HG03039 (cell line): Measurements from ENCODE around the gene REEP1.
"Not testable (repeated sequence)": the region's sequence is repeated elsewhere in the genome, so short reads cannot be mapped to it uniquely, and the experiment has no call there.

Source experiments
- ATAC-seq: cut with Tn5 transposase; IDR thresholded peaks from one replicate; pipeline ENCODE4 v1.9.1; 2021; ENCODE audit warnings: mild to moderate bottlenecking, moderate library complexity; ENCODE audit not compliant: unreplicated experiment

REEP1 gene

GRCh38 chr2:86347401-86347800, 10.0 kb upstream of the REEP1 start:
- no peak for ATAC-seq

DNA sequence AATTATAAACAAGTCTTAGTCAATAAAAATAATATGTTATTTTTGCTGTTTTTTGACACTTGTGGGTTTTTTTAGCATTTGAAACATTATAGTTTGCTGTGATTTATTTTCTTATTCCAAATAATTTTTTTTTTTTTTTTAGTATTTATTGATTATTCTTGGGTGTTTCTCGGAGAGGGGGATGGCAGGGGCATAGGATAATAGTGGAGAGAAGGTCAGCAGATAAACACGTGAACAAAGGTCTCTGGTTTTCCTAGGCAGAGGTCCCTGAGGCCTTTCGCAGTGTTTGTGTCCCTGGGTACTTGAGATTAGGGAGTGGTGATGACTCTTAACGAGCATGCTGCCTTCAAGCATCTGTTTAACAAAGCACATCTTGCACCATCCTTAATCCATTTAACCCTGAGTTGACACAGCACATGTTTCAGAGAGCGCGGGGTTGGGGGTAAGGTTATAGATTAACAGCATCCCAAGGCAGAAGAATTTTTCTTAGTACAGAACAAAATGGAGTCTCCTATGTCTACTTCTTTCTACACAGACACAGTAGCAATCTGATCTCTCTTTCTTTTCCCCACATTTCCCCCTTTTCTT, 8.5 kb upstream of the REEP1 start:
- ATAC-seq = not testable (repeated sequence)

- ATAC-seq = no peak
Observed at GRCh38 chr2:86344404-86344803, 7.0 kb upstream of the REEP1 start.

- ATAC-seq = no peak
Observed at GRCh38 chr2:86342488-86342887, 5.1 kb upstream of the REEP1 start.

GRCh38 chr2:86341470-86341869, 4.0 kb upstream of the REEP1 start:
- ATAC-seq = no peak

DNA sequence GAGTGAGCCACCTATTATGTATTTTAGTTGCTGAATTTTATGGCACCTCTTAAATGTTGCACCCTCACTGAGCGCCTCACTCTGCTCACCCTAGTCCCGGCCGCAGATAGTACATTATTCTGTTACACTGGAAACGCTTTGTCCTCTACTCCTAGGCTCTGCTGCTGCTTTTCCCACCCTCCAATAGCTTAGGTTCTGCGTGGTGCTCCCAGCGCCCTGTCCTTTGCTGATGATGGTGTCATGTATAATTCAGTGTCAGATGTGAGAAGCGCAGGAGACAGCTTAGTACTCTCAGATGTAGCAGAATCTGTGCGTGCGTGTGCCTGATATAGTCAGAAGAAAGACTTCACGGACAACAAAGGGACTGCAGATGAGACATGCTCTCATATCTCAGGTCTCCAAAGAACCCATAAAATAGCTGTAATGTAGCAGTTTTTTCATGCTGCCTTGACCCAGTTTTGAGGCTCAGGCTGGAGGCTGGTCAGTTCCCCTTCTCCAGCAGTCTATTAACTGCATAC, 1.4 kb upstream of the REEP1 start:
- no peak for ATAC-seq

- no peak for ATAC-seq
Observed at GRCh38 chr2:86336675-86337243, 667 bp downstream of the REEP1 start.

- ATAC-seq = no peak
Observed at GRCh38 chr2:86335865-86336674, 1.4 kb downstream of the REEP1 start.

GRCh38 chr2:86333378-86333777, 4.0 kb downstream of the REEP1 start:
- no peak for ATAC-seq

GRCh38 chr2:86332654-86333053, 4.8 kb downstream of the REEP1 start:
- ATAC-seq = no peak

DNA sequence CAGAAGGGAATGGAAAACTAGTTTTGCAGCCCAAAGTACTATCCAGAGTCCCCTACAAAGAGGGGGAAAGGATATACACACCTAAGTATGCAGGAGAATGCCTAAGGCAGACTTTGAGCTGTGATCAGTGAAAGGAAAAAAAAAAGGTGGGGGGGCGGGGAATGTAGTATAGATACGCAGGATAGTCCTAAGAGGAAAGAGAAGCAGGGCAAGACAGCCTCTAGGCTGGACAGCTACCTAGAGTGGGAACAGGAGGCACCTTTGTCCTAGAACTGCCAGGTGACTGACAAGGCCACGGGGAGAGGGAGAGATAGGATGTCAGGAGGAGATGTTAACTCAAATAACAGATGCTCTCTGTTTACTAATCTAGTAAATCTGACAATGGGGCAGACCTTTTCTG, 6.0 kb downstream of the REEP1 start:
- ATAC-seq = no peak

- ATAC-seq = no peak
Observed at GRCh38 chr2:86330001-86330400, 7.4 kb downstream of the REEP1 start.

- no peak for ATAC-seq
Observed at GRCh38 chr2:86323273-86324021, 14.0 kb downstream of the REEP1 start.

- ATAC-seq = no peak
Observed at GRCh38 chr2:86319700-86320580, 17.5 kb downstream of the REEP1 start.

DNA sequence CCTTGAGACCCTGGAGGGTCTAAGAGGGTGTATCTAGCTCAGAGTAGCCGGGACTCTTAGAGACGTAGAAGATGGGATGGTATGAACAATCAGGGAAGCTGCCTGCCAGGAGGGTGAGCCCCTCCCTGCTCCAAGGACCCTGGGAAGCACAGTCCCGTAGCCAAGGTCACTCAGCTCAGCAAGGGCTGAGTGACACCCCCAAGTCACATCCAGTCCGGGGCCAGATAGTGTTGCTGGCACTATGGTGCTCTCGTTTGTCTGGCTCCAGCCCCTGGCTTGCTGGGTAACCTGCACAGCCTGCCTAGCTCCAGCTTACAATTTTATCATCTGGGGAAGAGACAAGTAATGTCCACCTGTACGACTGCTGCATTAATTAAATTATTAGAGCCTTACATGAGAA, 22.3 kb downstream of the REEP1 start:
- ATAC-seq = no peak

DNA sequence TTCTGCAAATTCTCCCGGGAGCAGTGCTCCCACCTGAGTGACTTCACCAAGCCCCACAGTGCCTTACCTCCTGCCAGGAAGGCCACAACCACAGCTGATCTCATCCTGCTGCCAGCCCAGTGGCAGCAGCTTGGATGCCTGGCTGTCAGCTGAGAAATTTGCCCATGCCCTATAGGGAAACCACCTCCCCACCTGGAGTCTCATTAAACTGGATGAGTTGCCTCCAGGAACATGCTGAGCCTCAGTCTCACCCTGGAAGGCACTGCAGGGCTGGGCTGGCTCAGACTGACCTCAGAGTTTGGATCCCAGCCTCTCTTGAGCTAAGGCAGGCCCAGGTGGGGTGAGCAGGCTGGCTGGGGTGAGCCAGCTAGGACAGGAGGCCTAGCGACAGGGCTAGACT, 23.3 kb downstream of the REEP1 start:
- no peak for ATAC-seq

DNA sequence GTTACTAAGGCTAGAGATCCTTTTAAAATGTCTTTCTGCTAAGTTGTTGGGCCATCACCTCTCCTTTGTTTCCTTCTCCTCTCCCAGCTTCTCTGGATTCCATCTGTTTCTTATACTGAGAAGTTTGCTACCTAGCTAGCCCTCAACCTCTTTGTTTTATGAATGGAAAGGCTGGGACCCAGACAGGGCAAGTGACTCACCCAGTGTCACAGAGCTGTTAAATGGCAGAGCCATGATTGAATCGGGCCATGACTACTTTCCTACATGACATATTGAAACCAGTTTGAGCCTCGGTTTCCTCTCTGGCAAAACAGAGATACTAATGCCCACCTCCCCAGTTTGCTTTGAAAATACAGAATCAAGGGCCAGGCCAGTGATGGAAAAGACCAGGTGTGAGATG, 24.1 kb downstream of the REEP1 start:
- no peak for ATAC-seq

- ATAC-seq = no peak
Observed at GRCh38 chr2:86311879-86312278, 25.5 kb downstream of the REEP1 start.

DNA sequence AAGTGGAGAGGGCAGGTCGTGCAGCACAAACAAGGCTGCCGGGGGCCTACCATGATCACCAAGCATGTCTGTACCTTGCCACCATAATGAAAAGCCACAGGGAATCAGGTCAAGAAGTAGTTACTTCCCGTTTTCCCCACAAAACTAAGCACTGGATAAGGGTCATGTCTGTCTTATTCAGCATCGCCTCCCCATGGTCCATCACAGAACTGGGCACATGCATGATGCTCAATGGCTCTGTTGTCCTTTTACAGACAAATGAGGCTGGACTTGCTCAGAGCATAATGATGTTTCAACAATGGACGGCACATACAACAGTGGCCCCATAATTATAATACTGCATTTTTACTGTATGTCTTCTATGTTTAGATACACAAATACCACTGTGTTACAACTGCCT, 27.5 kb downstream of the REEP1 start:
- ATAC-seq = no peak

DNA sequence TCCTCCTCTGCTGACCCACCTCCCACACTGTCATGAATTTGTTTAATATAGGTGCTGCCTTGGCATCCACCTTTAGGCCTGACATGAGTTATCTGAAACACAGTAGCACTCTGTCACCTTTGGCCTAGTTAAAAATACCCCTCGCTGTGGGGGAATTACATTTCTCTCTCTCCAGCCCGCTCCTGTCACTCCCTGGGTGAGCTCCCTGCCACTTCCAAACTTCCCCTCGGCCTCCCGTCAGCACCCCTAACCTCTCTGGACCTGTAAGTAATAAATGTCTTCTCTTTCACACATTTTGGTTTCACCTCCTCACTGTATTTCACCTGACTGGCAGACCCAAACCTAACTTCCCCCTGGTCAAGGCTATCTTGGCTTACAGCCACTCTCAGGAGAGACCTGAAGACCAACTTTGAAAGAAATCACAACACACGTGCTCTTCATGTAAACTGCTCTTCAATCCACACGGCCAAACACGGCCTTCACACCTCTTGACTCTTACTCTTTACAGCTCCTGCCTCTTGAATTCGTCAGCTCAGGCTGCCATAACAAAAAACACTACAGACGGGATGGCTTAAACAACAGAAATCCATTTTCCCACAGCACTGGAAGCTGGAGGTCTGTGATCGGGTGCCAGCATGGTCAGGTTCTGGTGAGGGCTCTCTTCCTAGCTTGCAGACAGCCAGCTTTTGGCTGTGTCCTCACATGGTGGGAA, 28.3 kb downstream of the REEP1 start:
- no peak for ATAC-seq
